Mesodermal cell (in vitro differentiated cells): ENCODE data around the gene TCERG1L.

Experiments used
- H3K27ac ChIP-seq: 2 replicates; pipeline ENCODE4 v1.7.0; 2013; ENCODE audit warnings: mild to moderate bottlenecking, low read depth, low read length, moderate library complexity; ENCODE audit not compliant: severe bottlenecking
- H3K36me3 ChIP-seq: 2 replicates; pipeline ENCODE4 v1.7.1; 2013; ENCODE audit warnings: mild to moderate bottlenecking, low read length, moderate library complexity; ENCODE audit not compliant: control insufficient read depth, insufficient read depth
- H3K4me1 ChIP-seq: one replicate; pipeline ENCODE4 v1.7.1; 2013; ENCODE audit warnings: mild to moderate bottlenecking, low read length; ENCODE audit not compliant: insufficient read depth, control insufficient read depth, poor library complexity, severe bottlenecking
- H3K4me3 ChIP-seq: 2 replicates; pipeline ENCODE4 v1.7.0; 2013; ENCODE audit warnings: low read length, control low read depth, mild to moderate bottlenecking; ENCODE audit not compliant: insufficient read depth, poor library complexity, severe bottlenecking; ENCODE audit errors: extremely low read depth
- H3K9me3 ChIP-seq: 2 replicates; pipeline ENCODE4 v1.7.1; 2013; ENCODE audit warnings: mild to moderate bottlenecking, low read length, moderate library complexity; ENCODE audit not compliant: control insufficient read depth
- WGBS, 2 experiments: methylation state at CpG; one replicate each; pipeline ENCODE4 v1.1.5; 2013; ENCODE audit warnings: missing lambda C conversion rate in 2 of 2; ENCODE audit not compliant: insufficient coverage in 2 of 2; 5-methylcytosine and 5-hydroxymethylcytosine counted together

The TCERG1L gene

DNA sequence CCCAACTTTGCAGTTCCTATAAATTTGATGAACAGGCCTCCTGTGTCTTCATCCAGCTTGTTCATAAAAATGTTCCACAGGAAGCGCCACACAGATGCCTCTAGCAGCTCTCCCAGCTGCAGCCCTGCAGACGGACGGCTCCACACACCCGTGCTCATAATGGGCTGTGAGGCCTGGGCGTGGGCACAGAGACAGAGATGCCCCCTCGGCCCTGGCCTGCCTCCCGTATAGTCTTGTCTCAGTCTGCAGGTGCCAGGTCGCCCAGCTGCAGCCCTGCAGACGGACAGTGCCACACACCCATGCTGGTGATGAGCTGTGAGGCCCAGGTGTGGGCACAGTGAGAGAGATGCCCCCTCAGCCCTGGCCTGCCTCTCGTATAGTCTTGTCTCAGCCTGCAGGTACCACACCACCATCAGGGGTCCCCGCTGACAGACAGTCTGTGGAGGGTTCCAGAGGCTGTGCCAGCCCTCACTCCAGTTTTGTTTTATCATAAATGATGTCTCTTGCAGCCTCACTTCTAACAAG, 189.9 kb downstream of the TCERG1L start:
- peaks cover 11% of the 10 kb centered on the region for H3K9me3 ChIP-seq
- WGBS, 2 experiments = 87 to 92% methylated on average over 11 of the region's 11 CpGs
- H3K4me3 ChIP-seq = no peak overlapping the region
- no peaks in the 10 kb centered on the region for H3K36me3 ChIP-seq
- H3K4me1 ChIP-seq = peaks cover 3% of the 10 kb centered on the region
- H3K27ac ChIP-seq = no peak overlapping the region

- Histone ChIP-seq H3K4me3 (no peak overlapping the region), H3K9me3 (peaks cover 11% of the 10 kb centered on the region), H3K4me1 (no peaks in the 10 kb centered on the region), H3K27ac (no peak overlapping the region), H3K36me3 (no peaks in the 10 kb centered on the region)
- 75 to 89% methylated on average over 10 to 13 of the region's 17 CpGs for WGBS, 2 experiments
Observed at GRCh38 chr10:131119626-131120355, 191.7 kb downstream of the TCERG1L start.

GRCh38 chr10:131117416-131118212, 193.9 kb downstream of the TCERG1L start:
- Histone ChIP-seq H3K4me3 (no peak overlapping the region), H3K4me1 (no peaks in the 10 kb centered on the region), H3K36me3 (no peaks in the 10 kb centered on the region), H3K9me3 (peaks cover 4% of the 10 kb centered on the region), H3K27ac (no peak overlapping the region)
- 86 to 92% methylated on average over 13 to 16 of the region's 21 CpGs for WGBS, 2 experiments

DNA sequence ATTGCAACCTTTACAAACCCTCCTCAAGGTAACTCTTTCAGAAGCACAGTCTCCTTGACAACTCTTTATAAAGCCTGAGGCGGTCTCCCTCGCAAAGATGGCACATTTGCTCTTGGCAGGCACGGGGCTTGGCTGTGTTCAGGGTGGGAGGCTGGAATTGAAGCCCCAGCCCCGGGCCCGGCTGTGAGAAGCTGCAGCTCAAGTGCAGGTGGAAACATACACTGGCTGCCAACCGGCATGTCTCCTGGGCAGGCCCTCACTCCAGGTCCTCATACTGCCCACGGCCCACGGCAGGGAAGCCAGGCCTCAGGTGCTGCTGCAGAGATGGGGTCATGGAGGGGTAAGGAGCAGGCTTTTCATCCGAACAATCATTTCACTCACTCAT, 194.5 kb downstream of the TCERG1L start:
- H3K9me3 ChIP-seq = no peaks in the 10 kb centered on the region
- H3K36me3 ChIP-seq = no peaks in the 10 kb centered on the region
- WGBS, 2 experiments = 95 to 97% methylated on average over 5 of the region's 9 CpGs
- H3K4me3 ChIP-seq = no peak overlapping the region
- no peak overlapping the region for H3K27ac ChIP-seq
- H3K4me1 ChIP-seq = no peaks in the 10 kb centered on the region

- H3K36me3 ChIP-seq = no peaks in the 10 kb centered on the region
- no peaks in the 10 kb centered on the region for H3K9me3 ChIP-seq
- no peak overlapping the region for H3K27ac ChIP-seq
- 87 to 89% methylated on average over 16 to 21 of the region's 24 CpGs for WGBS, 2 experiments
- H3K4me3 ChIP-seq = no peak overlapping the region
- no peaks in the 10 kb centered on the region for H3K4me1 ChIP-seq
Observed at GRCh38 chr10:131116216-131116990, 195.1 kb downstream of the TCERG1L start.

GRCh38 chr10:131115801-131116200, 195.7 kb downstream of the TCERG1L start:
- Histone ChIP-seq H3K36me3 (no peaks in the 10 kb centered on the region), H3K4me1 (no peaks in the 10 kb centered on the region), H3K27ac (no peak overlapping the region), H3K9me3 (no peaks in the 10 kb centered on the region), H3K4me3 (no peak overlapping the region)
- WGBS, 2 experiments = 83 to 100% methylated on average over 1 of the region's 4 CpGs

DNA sequence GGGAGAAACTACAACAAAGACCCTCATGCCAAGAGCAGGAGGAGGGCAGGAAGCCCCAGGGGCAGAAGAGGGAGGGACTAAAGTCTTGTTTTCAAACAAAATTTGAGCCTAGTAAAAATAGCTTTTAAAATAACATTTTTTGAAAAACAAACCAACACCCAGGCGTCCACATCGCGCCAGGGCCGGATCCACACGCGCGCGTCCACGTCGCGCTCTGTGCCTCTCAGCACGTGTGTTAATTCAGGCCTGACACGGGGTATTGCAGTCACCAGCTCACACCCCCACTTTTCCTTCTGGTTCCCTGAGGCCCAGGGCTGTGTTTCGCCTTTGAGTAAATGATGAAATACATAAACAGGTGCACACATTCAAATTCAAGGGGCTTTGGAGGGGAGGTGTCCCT, 196.2 kb downstream of the TCERG1L start:
- no peaks in the 10 kb centered on the region for H3K36me3 ChIP-seq
- no peaks in the 10 kb centered on the region for H3K4me1 ChIP-seq
- no peak overlapping the region for H3K4me3 ChIP-seq
- 90 to 97% methylated on average over 8 to 12 of the region's 14 CpGs for WGBS, 2 experiments
- no peaks in the 10 kb centered on the region for H3K9me3 ChIP-seq
- H3K27ac ChIP-seq = no peak overlapping the region

- no peaks in the 10 kb centered on the region for H3K36me3 ChIP-seq
- no peak overlapping the region for H3K27ac ChIP-seq
- 91 to 94% methylated on average over 14 to 15 of the region's 15 CpGs for WGBS, 2 experiments
- H3K4me3 ChIP-seq = no peak overlapping the region
- H3K4me1 ChIP-seq = no peaks in the 10 kb centered on the region
- H3K9me3 ChIP-seq = no peaks in the 10 kb centered on the region
Observed at GRCh38 chr10:131114846-131115245, 196.7 kb downstream of the TCERG1L start.

DNA sequence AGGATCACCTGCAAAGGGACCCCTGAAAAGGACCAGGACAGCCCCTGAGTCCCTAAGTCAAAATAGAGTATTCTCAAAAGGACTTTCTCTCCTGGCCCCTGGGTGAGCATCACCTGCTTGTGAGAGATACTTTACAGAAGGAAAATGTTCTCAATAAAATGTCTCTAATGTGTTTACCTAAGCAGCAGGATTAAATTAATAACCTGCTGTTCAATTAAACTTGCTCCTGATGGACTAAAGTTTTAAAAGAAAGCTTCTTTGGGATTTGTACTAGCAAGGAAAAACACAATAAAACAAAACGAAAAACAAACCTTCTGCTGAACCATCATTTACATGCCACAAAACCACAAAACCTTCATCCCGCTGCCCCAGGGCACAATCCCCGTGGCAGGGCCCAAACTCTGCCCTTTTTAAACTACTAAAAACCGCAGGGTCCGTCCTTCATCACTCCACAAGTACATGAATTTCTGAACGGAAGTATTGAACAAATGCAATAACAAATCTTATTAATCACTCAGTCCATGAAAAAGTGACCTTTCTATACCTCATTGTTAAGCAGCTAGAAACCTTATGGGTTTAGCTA, 197.7 kb downstream of the TCERG1L start:
- H3K4me1 ChIP-seq = no peaks in the 10 kb centered on the region

DNA sequence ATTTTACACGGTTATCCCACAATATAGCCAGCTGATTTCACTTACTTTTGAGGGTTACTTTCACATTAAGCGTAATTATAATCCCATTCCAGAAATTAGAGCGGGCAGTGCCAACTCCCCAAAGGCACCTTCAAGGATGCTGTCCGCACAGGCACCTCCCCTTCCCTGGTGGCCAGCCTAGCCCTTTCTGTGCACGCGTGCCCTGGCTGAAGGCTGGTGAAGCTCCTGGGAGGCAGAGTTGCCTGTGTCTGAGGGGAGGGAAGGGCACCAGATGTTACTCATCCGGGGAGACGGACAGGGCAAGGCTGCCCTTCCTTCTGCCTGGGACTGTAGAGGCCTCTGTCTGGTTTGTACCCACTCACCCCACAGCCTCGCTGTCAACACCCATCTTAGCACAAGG, 198.4 kb downstream of the TCERG1L start:
- Histone ChIP-seq H3K4me1 (no peaks in the 10 kb centered on the region), H3K27ac (no peak overlapping the region), H3K4me3 (no peak overlapping the region), H3K36me3 (no peaks in the 10 kb centered on the region), H3K9me3 (no peaks in the 10 kb centered on the region)
- WGBS, 2 experiments = 94 to 96% methylated on average over 4 to 9 of the region's 9 CpGs

More for the DNA sequence above, 197.7 kb downstream of the TCERG1L start:
- 92 to 98% methylated on average over 5 to 6 of the region's 6 CpGs for WGBS, 2 experiments
- Histone ChIP-seq H3K27ac (no peak overlapping the region), H3K9me3 (no peaks in the 10 kb centered on the region), H3K4me3 (no peak overlapping the region), H3K36me3 (no peaks in the 10 kb centered on the region)
